RWPE2 (cell line): ENCODE data around the gene LDB2.

Experiments used
- ATAC-seq: fragments of 200-7000 bp; cut with Tn5 transposase; 3 replicates; pipeline ENCODE4 v1.9.1; 2021; ENCODE audit warnings: low read depth
- DNase-seq: peaks from one replicate; pipeline ENCODE4 v3.0.0-alpha.2; 2020; ENCODE audit warnings: low spot score
- H3K27ac ChIP-seq: fragments of 450-650 bp; 2 replicates; pipeline ENCODE4 v1.5.1; 2017; ENCODE audit warnings: mild to moderate bottlenecking; ENCODE audit not compliant: poor library complexity, severe bottlenecking
- H3K27me3 ChIP-seq: fragments of 250-450 bp; sonication (Bioruptor Pico); 2 replicates; pipeline ENCODE4 v1.5.1; 2021; ENCODE audit warnings: mild to moderate bottlenecking, moderate library complexity; ENCODE audit not compliant: insufficient read depth, poor library complexity, severe bottlenecking
- H3K36me3 ChIP-seq: fragments of 250-450 bp; sonication (Bioruptor Pico); 2 replicates; pipeline ENCODE4 v1.5.1; 2020; ENCODE audit warnings: low read depth, mild to moderate bottlenecking, moderate library complexity
- H3K4me1 ChIP-seq: fragments of 250-450 bp; sonication (Bioruptor Pico); 2 replicates; pipeline ENCODE4 v1.5.1; 2021; ENCODE audit warnings: mild to moderate bottlenecking, moderate library complexity; ENCODE audit not compliant: insufficient read depth, poor library complexity, severe bottlenecking
- H3K4me3 ChIP-seq: fragments of 250-450 bp; sonication (Bioruptor Pico); 2 replicates; pipeline ENCODE4 v1.5.1; 2021; ENCODE audit warnings: mild to moderate bottlenecking, moderate library complexity; ENCODE audit not compliant: severe bottlenecking
- H3K9me3 ChIP-seq: fragments of 250-450 bp; sonication (Bioruptor Pico); 2 replicates; pipeline ENCODE4 v1.5.1; 2021; ENCODE audit warnings: mild to moderate bottlenecking, moderate library complexity; ENCODE audit not compliant: severe bottlenecking
- CTCF ChIP-seq: fragments of 450-650 bp; IDR thresholded peaks from one replicate; pipeline ENCODE4 v1.5.1; 2017; ENCODE audit warnings: mild to moderate bottlenecking, moderate library complexity; ENCODE audit not compliant: poor library complexity, severe bottlenecking

LDB2 gene

GRCh38 chr4:16489226-16489625, 409.2 kb downstream of the LDB2 start:
- Histone ChIP-seq H3K27me3 (no peaks in the 10 kb centered on the region), H3K27ac (no peak overlapping the region), H3K36me3 (no peaks in the 10 kb centered on the region), H3K4me1 (no peaks in the 10 kb centered on the region), H3K9me3 (no peaks in the 10 kb centered on the region), H3K4me3 (no peak overlapping the region)
- no peak for TF ChIP-seq CTCF
- ATAC-seq (no peak), DNase-seq (no peak)

GRCh38 chr4:16488084-16488483, 410.4 kb downstream of the LDB2 start:
- Histone ChIP-seq H3K9me3 (no peaks in the 10 kb centered on the region), H3K36me3 (no peaks in the 10 kb centered on the region), H3K27ac (no peak overlapping the region), H3K4me1 (no peaks in the 10 kb centered on the region), H3K27me3 (no peaks in the 10 kb centered on the region), H3K4me3 (no peak overlapping the region)
- ATAC-seq (no peak), DNase-seq (no peak)
- TF ChIP-seq CTCF = no peak

- no peaks in the 10 kb centered on the region for H3K27me3 ChIP-seq
- no peak for ATAC-seq
- no peaks in the 10 kb centered on the region for H3K4me1 ChIP-seq
- no peaks in the 10 kb centered on the region for H3K36me3 ChIP-seq
- TF ChIP-seq CTCF = no peak
- no peak overlapping the region for H3K27ac ChIP-seq
- H3K4me3 ChIP-seq = no peak overlapping the region
- no peaks in the 10 kb centered on the region for H3K9me3 ChIP-seq
- no peak for DNase-seq
These were observed 413.7 kb downstream of the LDB2 start for GRCh38 chr4:16484711-16485110.

GRCh38 chr4:16483540-16483939, 414.9 kb downstream of the LDB2 start:
- Histone ChIP-seq H3K4me1 (no peaks in the 10 kb centered on the region), H3K27ac (no peak overlapping the region), H3K9me3 (no peaks in the 10 kb centered on the region), H3K4me3 (no peak overlapping the region), H3K36me3 (no peaks in the 10 kb centered on the region), H3K27me3 (no peaks in the 10 kb centered on the region)
- DNase-seq (no peak), ATAC-seq (no peak)
- no peak for TF ChIP-seq CTCF

- TF ChIP-seq CTCF = no peak
- H3K36me3 ChIP-seq = no peaks in the 10 kb centered on the region
- H3K27ac ChIP-seq = no peak overlapping the region
- no peak overlapping the region for H3K4me3 ChIP-seq
- DNase-seq (no peak), ATAC-seq (no peak)
- no peaks in the 10 kb centered on the region for H3K27me3 ChIP-seq
- no peaks in the 10 kb centered on the region for H3K9me3 ChIP-seq
- H3K4me1 ChIP-seq = no peaks in the 10 kb centered on the region
These were observed 418.4 kb downstream of the LDB2 start for GRCh38 chr4:16480011-16480410.
